HG03196 (cell line): ENCODE measurements around the gene INS.

Experiments
- ATAC-seq: cut with Tn5 transposase; IDR thresholded peaks from one replicate; pipeline ENCODE4 v1.9.1; 2021; ENCODE audit not compliant: unreplicated experiment

INS gene

GRCh38 chr11:2121227-2122130 is 39.5 kb downstream of the INS start:
- no peak for ATAC-seq

GRCh38 chr11:2120359-2121100 is 40.5 kb downstream of the INS start:
- no peak for ATAC-seq

GRCh38 chr11:2118677-2119076 is 42.3 kb downstream of the INS start:
- ATAC-seq = no peak

GRCh38 chr11:2116680-2117079 is 44.3 kb downstream of the INS start:
- ATAC-seq = no peak

GRCh38 chr11:2115308-2115707 is 45.7 kb downstream of the INS start:
- no peak for ATAC-seq

- no peak for ATAC-seq
Observed at GRCh38 chr11:2114430-2115241, 46.4 kb downstream of the INS start.

GRCh38 chr11:2113776-2114175 is 47.2 kb downstream of the INS start:
- no peak for ATAC-seq

- ATAC-seq = no peak
Observed at GRCh38 chr11:2110521-2110920, 50.5 kb downstream of the INS start.
